ENCODE results near the gene PXDN. TPM values are rescaled to one million over a fixed set of nuclear protein-coding genes. Genes with fewer than 3 reads are reported as not detected.

PXDN gene
- total RNA-seq, 1 donor from 2014 or later = 2.5 TPM

GRCh38 chr2:1584691-1585485 is 159.4 kb downstream of the PXDN start:
- intact Hi-C loops (cut with micrococcal nuclease) = no loop called here

- intact Hi-C loops (cut with micrococcal nuclease) = no loop called here
Observed at GRCh38 chr2:1584051-1584531, 160.2 kb downstream of the PXDN start.

- intact Hi-C loops (cut with micrococcal nuclease) = no loop called here
Observed at GRCh38 chr2:1582891-1583341, 161.4 kb downstream of the PXDN start.

GRCh38 chr2:1581965-1582625 is 162.2 kb downstream of the PXDN start:
- intact Hi-C loops (cut with micrococcal nuclease) = no loop called here

Data from T-helper 1 cell treated with Interleukin-12 subunit alpha and Interleukin-12 subunit beta and Interleukin-4 antibody, amounts not matched to agents 30 ng/mL and 1 ng/mL, for 36 hours (primary cell).